Transverse colon (tissue), 3 donors: ENCODE results near the gene ARHGAP18.

Source experiments
- CTCF ChIP-seq, 5 experiments: fragments of 200-600 bp in 3 of 5; fragments of 450-650 bp in 2 of 5; sonication (generic) in 3 of 5; IDR thresholded peaks; 1 replicate in 2 of 5; 2 replicates in 3 of 5; pipeline ENCODE4 v1.5.1; 2016 to 2017; ENCODE audit warnings: antibody characterized with exemption in 5 of 5, inconsistent platforms in 3 of 5, mild to moderate bottlenecking in 2 of 5, moderate library complexity in 1 of 5
- POLR2A ChIP-seq: fragments of 450-650 bp; IDR thresholded peaks from one replicate; pipeline ENCODE4 v1.6.1; 2016; ENCODE audit warnings: antibody characterized with exemption, mild to moderate bottlenecking, moderate library complexity

GRCh38 chr6:129661536-129662405 is 48.2 kb downstream of the ARHGAP18 start:
- TF ChIP-seq POLR2A = no peak
- TF ChIP-seq CTCF (IDR thresholded peaks at IDR 0.05) = no peak
